Stimulated activated CD4-positive, alpha-beta T cell treated with anti-CD3 and anti-CD28 coated beads, Interleukin-4, amount 100 ng/mL, for 1 hour (primary cell): ENCODE results near the gene POMT1.

Experiments used
- DNase-seq: peaks from one replicate; pipeline ENCODE4 v3.0.0-alpha.2; 2020

The POMT1 gene

DNA sequence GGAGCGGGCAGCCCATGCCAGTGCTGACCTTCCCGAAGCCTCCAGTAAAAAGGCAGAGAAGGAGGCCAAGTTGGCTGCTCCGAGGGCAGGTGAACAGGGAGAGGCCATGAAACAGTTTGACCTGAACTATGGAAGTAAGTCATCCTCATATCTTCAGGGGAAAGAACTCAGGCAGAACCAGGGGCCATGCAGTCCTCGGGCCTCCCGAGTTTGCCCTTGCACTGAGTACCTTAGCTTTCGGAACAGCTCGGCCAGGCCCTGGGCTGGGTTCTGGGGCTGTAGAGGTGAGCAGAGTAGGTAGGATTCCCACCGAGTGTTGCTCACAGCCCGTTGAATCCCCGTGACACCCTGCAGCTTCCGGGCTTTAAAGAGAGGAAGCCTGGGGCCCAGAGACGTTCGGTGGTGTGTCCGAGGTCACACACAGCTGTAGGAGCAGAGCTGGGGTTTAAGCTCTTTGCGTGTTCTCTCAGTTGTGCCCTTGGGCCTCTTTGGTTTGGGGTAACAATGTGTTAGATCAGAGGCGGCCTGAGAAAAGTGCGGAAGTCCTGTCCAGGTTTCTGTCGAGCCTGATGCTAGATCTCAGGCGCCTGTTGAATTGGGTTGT, 24.8 kb upstream of the POMT1 start:
- DNase-seq: no peak

GRCh38 chr9:131478421-131478868, 24.3 kb upstream of the POMT1 start:
- DNase-seq: peak; percentile 63

GRCh38 chr9:131478911-131479310, 23.8 kb upstream of the POMT1 start:
- DNase-seq: no peak

DNA sequence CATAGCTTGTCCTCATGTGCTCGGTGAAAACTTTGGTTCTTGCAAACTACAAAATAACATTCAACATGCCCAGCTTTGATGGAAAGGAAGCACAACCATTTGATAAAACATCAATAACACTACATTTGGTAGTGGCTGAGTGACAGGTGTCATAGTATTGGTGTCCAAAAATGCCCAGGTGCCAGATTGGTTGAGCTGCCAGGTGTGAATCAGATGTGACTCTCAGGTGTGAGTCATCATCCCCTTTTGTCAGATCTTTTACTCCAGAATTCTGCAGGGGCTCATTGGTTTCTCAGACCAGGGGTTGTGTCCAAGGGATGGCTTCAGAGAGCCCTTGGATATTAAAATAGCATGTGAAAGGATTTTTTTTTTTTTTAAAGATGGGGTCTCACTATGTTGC, 22.5 kb upstream of the POMT1 start:
- DNase-seq: no peak

GRCh38 chr9:131481441-131482342, 21.0 kb upstream of the POMT1 start:
- no peak for DNase-seq

GRCh38 chr9:131482343-131483006, 20.2 kb upstream of the POMT1 start:
- no peak for DNase-seq

DNA sequence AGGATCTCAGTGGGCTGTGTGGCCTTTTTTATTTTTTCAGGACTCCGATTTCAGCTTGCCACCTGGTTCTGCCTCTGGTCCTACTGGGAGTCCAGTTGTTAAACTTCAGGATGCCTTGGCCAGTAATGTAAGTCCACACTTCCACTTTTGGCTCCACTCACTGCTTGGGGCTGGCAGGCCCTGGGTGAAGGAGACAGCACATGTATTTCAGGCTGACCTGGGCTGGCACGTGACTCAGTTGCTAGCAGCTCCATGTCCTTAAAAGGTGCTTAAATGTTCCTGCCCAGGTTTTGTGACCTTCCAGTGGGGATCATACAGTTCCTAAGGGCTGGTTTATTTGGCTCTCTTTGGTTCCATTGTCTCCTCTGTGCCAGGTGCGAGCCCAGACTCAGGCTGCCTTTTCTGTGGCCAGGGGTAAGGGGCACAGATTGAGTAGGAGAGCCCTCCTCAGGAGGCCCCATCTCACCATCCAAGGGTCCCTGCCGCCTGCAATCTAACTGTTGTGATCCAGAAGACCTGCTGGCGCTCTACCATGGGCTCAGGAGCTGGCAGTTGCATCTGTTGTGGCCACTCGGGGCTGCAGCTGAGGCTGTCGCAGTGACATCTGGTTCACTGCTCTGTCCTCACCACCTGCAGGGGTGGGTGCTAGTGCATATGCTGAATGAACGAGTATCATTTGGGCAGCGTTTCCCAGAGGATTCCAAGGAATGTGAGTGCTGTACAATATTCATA, 19.2 kb upstream of the POMT1 start:
- DNase-seq: no peak

DNA sequence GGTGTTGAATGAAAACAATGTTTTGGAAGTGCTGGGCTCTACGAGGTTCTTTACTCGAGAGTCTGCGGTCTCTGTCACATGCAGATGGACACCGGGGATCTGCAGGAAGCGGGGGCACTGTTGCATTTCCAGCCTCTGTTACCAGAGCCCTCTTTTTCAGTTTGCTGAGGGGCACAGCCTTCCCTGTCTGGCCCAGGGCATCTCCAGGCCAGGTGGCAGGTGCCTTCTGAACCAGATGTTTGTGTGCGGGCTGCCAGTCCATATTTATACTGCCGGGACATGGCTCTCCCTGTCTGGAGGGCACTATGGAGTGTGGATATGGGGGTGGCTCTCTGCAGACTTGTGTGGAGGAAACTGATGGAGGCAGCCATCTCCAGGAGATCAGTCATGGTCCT, 18.7 kb upstream of the POMT1 start:
- no peak for DNase-seq

DNA sequence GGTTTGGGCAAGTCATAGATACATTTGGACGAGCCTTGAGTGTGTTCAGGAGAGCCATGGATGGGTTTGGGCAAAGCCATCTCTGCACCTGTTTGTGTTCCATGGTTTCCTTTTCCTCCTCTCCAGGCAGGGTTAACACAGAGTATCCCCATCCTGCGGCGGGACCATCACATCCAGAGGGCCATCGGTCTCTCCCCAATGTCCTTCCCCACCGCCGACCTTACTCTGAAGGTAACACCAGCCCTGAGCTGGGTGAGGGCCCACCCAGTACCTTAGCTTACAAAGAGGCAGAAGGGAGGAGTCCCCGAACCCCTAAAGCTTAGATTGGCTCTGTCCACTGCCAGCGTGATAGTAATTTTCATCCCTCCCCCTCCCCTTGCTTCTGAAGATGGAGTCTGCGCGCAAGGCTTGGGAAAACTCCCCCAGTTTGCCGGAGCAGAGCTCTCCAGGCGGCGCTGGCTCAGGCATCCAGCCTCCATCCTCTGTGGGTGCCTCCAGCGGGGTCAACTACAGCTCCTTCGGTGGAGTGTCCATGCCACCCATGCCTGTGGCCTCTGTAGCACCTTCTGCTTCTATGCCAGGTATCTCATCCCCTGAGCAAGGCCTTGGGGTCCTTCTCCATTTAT, 18.0 kb upstream of the POMT1 start:
- no peak for DNase-seq

- DNase-seq: no peak
Observed at GRCh38 chr9:131485206-131485605, 17.5 kb upstream of the POMT1 start.

- no peak for DNase-seq
Observed at GRCh38 chr9:131485728-131486422, 16.8 kb upstream of the POMT1 start.

GRCh38 chr9:131487001-131487400, 15.7 kb upstream of the POMT1 start:
- no peak for DNase-seq

GRCh38 chr9:131487621-131488031, 15.1 kb upstream of the POMT1 start:
- no peak for DNase-seq

DNA sequence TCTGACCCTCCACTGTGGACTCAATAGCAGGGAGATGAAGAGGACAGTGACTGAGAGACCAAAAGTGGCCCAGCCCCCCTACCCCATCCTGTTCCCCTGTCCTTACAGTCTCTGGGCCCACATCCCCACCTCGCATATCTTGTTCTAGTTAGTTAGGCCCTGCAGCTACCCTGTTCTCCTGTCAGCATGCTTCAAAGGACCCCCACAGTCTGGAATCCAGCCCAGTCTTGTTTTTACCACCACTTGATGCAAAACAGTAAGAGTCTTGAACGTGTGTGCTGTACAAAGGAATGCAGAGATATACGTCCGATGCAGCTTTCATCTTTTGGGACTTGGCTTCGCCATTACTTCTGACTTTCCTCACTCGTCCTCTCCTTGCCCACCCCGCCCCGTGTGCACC, 12.2 kb upstream of the POMT1 start:
- no peak for DNase-seq

DNA sequence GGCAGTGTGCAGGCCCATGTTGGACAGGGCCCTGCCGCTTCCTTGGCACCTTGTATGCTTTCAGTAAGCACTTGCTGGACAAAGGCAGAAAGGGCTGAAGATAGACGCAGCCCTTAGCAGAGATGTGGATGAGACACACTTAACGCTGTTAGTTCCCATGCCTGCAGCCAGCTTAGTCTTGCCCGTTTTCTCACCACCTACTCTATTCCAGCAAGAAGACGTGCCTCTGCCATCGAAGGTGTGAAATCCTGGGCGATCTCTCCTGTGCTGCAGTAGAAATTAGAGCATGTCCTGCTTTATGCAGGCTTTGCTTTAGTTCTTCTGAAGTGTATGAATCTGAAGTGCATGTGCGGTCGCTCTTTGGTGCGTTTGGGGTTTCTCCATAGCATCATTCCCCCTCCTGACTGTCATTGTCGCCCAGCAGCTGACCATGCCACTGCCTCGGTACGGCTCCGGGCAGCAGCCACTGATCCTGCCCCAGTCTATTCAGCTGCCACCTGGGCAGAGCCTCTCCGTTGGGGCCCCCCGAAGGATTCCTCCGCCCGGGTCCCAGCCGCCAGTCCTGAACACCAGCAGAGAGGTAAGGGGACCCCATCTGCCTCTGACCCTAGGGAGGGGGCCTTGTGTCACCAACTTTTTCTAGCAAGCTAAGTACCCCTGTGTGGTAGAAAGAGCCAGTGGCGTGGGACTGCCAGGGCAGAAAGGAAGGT, 11.6 kb upstream of the POMT1 start:
- DNase-seq: no peak

GRCh38 chr9:131492070-131492469, 10.6 kb upstream of the POMT1 start:
- DNase-seq: no peak

DNA sequence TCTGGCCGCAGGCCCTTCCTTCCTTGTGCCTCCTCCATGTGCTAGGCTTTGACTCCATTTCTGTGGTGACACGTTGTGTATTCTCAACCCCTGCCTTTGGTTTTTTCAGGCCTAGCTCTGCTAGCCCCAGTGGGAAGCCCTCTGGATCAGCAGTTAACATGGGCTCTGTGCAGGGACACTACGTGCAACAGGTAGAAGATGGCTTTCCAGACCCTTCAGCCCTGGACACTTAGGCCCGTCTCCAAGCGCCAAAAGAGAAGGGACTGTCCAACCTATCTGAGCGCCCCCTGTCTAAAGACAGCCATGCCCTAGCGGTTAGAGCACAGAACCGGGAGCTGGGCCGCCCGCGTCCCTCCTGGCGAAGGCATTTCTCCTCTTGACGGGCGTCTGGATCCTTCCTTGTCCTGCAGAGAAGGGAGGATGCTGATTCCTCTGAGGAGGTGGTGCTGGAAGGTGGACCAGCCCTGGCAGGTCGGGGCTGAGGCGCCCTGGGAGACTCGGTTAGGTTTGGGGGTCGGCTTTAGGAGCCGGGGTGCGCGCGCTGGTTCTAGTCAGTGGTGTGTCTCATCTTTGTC, 8.3 kb upstream of the POMT1 start:
- DNase-seq: no peak

DNA sequence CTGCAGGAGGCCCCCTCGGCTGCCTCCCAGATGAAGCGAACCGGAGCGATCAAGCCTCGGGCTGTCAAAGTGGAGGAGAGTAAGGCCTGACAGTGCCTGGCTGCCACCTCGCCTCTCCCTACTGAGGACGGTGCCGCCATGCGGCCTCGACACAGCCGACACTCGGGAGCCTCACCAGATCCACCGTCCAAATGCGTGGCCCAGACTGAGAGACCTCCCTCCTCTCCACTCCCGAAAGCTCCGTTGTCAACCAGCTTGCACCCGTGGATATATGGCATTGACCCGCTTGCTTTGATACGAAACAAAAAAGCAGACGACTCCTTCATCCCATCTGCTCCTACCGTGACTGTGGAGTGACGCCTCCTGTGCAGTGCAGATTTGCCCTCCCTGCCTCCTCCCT, 6.9 kb upstream of the POMT1 start:
- DNase-seq: no peak

GRCh38 chr9:131496844-131497405, 5.8 kb upstream of the POMT1 start:
- DNase-seq: no peak

DNA sequence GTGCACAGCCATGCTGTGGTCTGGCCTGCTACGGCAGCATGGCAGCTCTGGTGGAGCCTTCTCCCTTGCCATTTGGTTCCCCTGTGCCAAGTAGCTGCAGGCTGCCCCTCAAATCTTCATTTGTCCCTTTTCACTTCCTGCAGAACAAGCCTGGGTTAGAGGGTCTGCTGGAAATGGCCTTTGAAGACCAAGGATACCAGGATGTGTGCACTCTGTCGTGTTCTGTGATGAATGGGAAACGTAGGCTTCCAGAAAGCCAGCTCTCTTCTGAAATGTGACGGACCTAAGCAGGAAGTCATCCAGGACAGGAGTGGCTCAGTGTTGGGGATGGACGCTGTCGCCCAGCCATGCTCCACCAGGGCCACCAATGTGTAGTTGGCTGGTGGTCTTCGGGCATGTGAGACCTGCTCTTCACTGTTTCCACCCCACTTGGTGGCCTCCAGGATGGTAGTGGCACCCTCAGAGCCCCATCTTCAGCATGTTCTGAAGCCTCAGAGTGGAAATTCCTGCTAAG, 3.4 kb upstream of the POMT1 start:
- DNase-seq: no peak
